ENCODE measurements around the gene ALKBH2.

GRCh38 chr12:109087250-109087649, 6.0 kb downstream of the ALKBH2 start:
- TF ChIP-seq ZNF384 (IDR thresholded peaks at IDR 0.05) (no peak), FOXA1 (IDR thresholded peaks at IDR 0.05) (no peak), BHLHE40 (IDR thresholded peaks at IDR 0.05; ENCODE audit: borderline replicate concordance) (no peak), FOXM1 (IDR thresholded peaks at IDR 0.05; ENCODE audit: borderline replicate concordance) (no peak), HDGF (IDR thresholded peaks at IDR 0.05; ENCODE audit: borderline replicate concordance) (no peak), SUZ12 (IDR thresholded peaks at IDR 0.05) (no peak), L3MBTL2 (conservative IDR thresholded peaks at IDR 0.05) (no peak), NFRKB (IDR thresholded peaks at IDR 0.05) (no peak), LEF1 (IDR thresholded peaks at IDR 0.05; ENCODE audit: borderline replicate concordance) (no peak), SP1 (IDR thresholded peaks at IDR 0.05) (no peak), TARDBP (IDR thresholded peaks at IDR 0.05) (no peak), CTBP1 (IDR thresholded peaks at IDR 0.05; ENCODE audit: borderline replicate concordance) (no peak)
- TF ChIP-seq, protein P1, sequence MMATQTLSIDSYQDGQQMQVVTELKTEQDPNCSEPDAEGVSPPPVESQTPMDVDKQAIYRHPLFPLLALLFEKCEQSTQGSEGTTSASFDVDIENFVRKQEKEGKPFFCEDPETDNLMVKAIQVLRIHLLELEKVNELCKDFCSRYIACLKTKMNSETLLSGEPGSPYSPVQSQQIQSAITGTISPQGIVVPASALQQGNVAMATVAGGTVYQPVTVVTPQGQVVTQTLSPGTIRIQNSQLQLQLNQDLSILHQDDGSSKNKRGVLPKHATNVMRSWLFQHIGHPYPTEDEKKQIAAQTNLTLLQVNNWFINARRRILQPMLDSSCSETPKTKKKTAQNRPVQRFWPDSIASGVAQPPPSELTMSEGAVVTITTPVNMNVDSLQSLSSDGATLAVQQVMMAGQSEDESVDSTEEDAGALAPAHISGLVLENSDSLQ (IDR thresholded peaks at IDR 0.05), result no peak

Measured in HEK293T (cell line).